ENCODE data around the gene REX1BD. TPM values are rescaled to one million over a fixed set of nuclear protein-coding genes. Genes with fewer than 3 reads are reported as not detected.
A peak's percentile ranks its signal among the peaks of the same experiment; 100 is the strongest.

Gene REX1BD
- total RNA-seq, 1 donor from 2014 or later: 59.4 TPM

GRCh38 chr19:18608805-18609716 is 20.5 kb downstream of the REX1BD start:
- no peak for DNase-seq (ENCODE audit: extremely low spot score, unreplicated experiment)
- Mint-ChIP-seq H3K27me3 (ENCODE audit: unreplicated experiment) (peaks cover 44% of the 10 kb centered on the region), H3K4me1 (ENCODE audit: unreplicated experiment) (peaks cover 32% of the 10 kb centered on the region), H3K9me3 (ENCODE audit: unreplicated experiment) (no peaks in the 10 kb centered on the region), H3K27ac (ENCODE audit: unreplicated experiment) (no peak overlapping the region), H3K4me3 (ENCODE audit: unreplicated experiment) (no peak overlapping the region), H3K36me3 (ENCODE audit: unreplicated experiment) (peaks cover 4% of the 10 kb centered on the region)
- TF ChIP-seq CTCF (IDR thresholded peaks at IDR 0.05): no peak

GRCh38 chr19:18609717-18610051 is 21.1 kb downstream of the REX1BD start:
- Mint-ChIP-seq H3K9me3 (ENCODE audit: unreplicated experiment) (no peaks in the 10 kb centered on the region), H3K4me3 (ENCODE audit: unreplicated experiment) (no peak overlapping the region), H3K27ac (ENCODE audit: unreplicated experiment) (no peak overlapping the region)

GRCh38 chr19:18610245-18610555 is 21.6 kb downstream of the REX1BD start:
- peaks cover 53% of the 10 kb centered on the region for H3K27me3 Mint-ChIP-seq (ENCODE audit: unreplicated experiment)
- no peak overlapping the region for H3K27ac Mint-ChIP-seq (ENCODE audit: unreplicated experiment)
- DNase-seq (ENCODE audit: extremely low spot score, unreplicated experiment): no peak
- H3K4me3 Mint-ChIP-seq (ENCODE audit: unreplicated experiment): no peak overlapping the region
- TF ChIP-seq CTCF (IDR thresholded peaks at IDR 0.05): no peak
- peaks cover 4% of the 10 kb centered on the region for H3K36me3 Mint-ChIP-seq (ENCODE audit: unreplicated experiment)
- peaks cover 25% of the 10 kb centered on the region for H3K4me1 Mint-ChIP-seq (ENCODE audit: unreplicated experiment)
- no peaks in the 10 kb centered on the region for H3K9me3 Mint-ChIP-seq (ENCODE audit: unreplicated experiment)

More at GRCh38 chr19:18609717-18610051, 21.1 kb downstream of the REX1BD start:
- H3K4me1 Mint-ChIP-seq (ENCODE audit: unreplicated experiment): peaks cover 30% of the 10 kb centered on the region
- H3K27me3 Mint-ChIP-seq (ENCODE audit: unreplicated experiment): peaks cover 50% of the 10 kb centered on the region
- TF ChIP-seq CTCF (IDR thresholded peaks at IDR 0.05): no peak
- peaks cover 4% of the 10 kb centered on the region for H3K36me3 Mint-ChIP-seq (ENCODE audit: unreplicated experiment)
- no peak for DNase-seq (ENCODE audit: extremely low spot score, unreplicated experiment)

GRCh38 chr19:18610556-18611326 is 22.1 kb downstream of the REX1BD start:
- Mint-ChIP-seq H3K27ac (ENCODE audit: unreplicated experiment) (no peak overlapping the region), H3K4me3 (ENCODE audit: unreplicated experiment) (peak overlapping the region; percentile 10)
- TF ChIP-seq CTCF (IDR thresholded peaks at IDR 0.05): no peak

More at GRCh38 chr19:18610556-18611326, 22.1 kb downstream of the REX1BD start:
- no peak for DNase-seq (ENCODE audit: extremely low spot score, unreplicated experiment)
- H3K9me3 Mint-ChIP-seq (ENCODE audit: unreplicated experiment): no peaks in the 10 kb centered on the region
- peaks cover 50% of the 10 kb centered on the region for H3K27me3 Mint-ChIP-seq (ENCODE audit: unreplicated experiment)
- H3K36me3 Mint-ChIP-seq (ENCODE audit: unreplicated experiment): peaks cover 4% of the 10 kb centered on the region
- peaks cover 23% of the 10 kb centered on the region for H3K4me1 Mint-ChIP-seq (ENCODE audit: unreplicated experiment)
